ENCODE data around the gene SIL1.
"Not testable (repeated sequence)": the region's sequence is repeated elsewhere in the genome, so short reads cannot be mapped to it uniquely, and the experiment has no call there.

SIL1 gene

GRCh38 chr5:139138109-139138508, 60.1 kb downstream of the SIL1 start:
- no peak for DNase-seq

GRCh38 chr5:139137697-139138096, 60.5 kb downstream of the SIL1 start:
- peak; percentile 69 for DNase-seq

GRCh38 chr5:139134906-139135305, 63.3 kb downstream of the SIL1 start:
- peak; percentile 79 for DNase-seq

- DNase-seq = peak; percentile 83
Observed at GRCh38 chr5:139133282-139133681, 64.9 kb downstream of the SIL1 start.

- no peak for DNase-seq
Observed at GRCh38 chr5:139132515-139132914, 65.7 kb downstream of the SIL1 start.

- DNase-seq = no peak
Observed at GRCh38 chr5:139131921-139132432, 66.2 kb downstream of the SIL1 start.

GRCh38 chr5:139131465-139131864, 66.7 kb downstream of the SIL1 start:
- no peak for DNase-seq

GRCh38 chr5:139131062-139131461, 67.1 kb downstream of the SIL1 start:
- DNase-seq = no peak

GRCh38 chr5:139130214-139130613, 68.0 kb downstream of the SIL1 start:
- DNase-seq = no peak

- DNase-seq = no peak
Observed at GRCh38 chr5:139126711-139127111, 71.5 kb downstream of the SIL1 start.

GRCh38 chr5:139125991-139126390, 72.2 kb downstream of the SIL1 start:
- DNase-seq = no peak

- DNase-seq = no peak
Observed at GRCh38 chr5:139124774-139125520, 73.2 kb downstream of the SIL1 start.

- DNase-seq = no peak
Observed at GRCh38 chr5:139121120-139121519, 77.0 kb downstream of the SIL1 start.

- DNase-seq = no peak
Observed at GRCh38 chr5:139120521-139120920, 77.6 kb downstream of the SIL1 start.

GRCh38 chr5:139118804-139119203, 79.4 kb downstream of the SIL1 start:
- DNase-seq = no peak

- no peak for DNase-seq
Observed at GRCh38 chr5:139117342-139117884, 80.8 kb downstream of the SIL1 start.

- DNase-seq = no peak
Observed at GRCh38 chr5:139116100-139116655, 82.0 kb downstream of the SIL1 start.

- DNase-seq = no peak
Observed at GRCh38 chr5:139113892-139114291, 84.3 kb downstream of the SIL1 start.

GRCh38 chr5:139112362-139112761, 85.8 kb downstream of the SIL1 start:
- DNase-seq = not testable (repeated sequence)

- no peak for DNase-seq
Observed at GRCh38 chr5:139110526-139111168, 87.5 kb downstream of the SIL1 start.

- DNase-seq = peak; percentile 76
Observed at GRCh38 chr5:139108063-139108824, 89.9 kb downstream of the SIL1 start.

GRCh38 chr5:139105621-139106071, 92.5 kb downstream of the SIL1 start:
- DNase-seq = peak; percentile 90

All from NCI-H748 treated with DMSO at 0.1 percent for 48 hours (cell line).